ENCODE data around the gene EPN3.

EPN3 gene

DNA sequence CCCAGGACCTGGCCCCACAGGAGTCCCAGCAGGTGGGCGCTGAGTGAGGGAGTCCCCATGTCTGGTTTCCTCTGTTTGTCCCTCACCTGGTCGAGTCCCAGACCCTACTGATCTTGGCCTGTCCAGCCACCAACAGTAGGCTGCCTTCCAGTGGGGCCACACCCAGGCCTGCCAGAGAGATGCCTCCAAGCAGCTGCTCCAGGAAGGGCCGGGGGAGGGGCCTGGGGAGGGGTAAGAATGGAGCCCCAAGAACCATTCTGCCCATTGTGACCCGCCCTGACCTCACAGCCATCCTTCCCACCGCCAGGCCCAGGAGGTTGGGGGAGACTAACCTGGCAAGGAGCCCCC, 15.2 kb downstream of the EPN3 start:
- H3K79me2 ChIP-seq: peaks cover 2% of the 10 kb centered on the region
- H2AFZ ChIP-seq: peak overlapping the region; percentile 82
- TF ChIP-seq, protein P1, sequence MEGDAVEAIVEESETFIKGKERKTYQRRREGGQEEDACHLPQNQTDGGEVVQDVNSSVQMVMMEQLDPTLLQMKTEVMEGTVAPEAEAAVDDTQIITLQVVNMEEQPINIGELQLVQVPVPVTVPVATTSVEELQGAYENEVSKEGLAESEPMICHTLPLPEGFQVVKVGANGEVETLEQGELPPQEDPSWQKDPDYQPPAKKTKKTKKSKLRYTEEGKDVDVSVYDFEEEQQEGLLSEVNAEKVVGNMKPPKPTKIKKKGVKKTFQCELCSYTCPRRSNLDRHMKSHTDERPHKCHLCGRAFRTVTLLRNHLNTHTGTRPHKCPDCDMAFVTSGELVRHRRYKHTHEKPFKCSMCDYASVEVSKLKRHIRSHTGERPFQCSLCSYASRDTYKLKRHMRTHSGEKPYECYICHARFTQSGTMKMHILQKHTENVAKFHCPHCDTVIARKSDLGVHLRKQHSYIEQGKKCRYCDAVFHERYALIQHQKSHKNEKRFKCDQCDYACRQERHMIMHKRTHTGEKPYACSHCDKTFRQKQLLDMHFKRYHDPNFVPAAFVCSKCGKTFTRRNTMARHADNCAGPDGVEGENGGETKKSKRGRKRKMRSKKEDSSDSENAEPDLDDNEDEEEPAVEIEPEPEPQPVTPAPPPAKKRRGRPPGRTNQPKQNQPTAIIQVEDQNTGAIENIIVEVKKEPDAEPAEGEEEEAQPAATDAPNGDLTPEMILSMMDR (IDR thresholded peaks at IDR 0.05): no peak
- peak overlapping the region; percentile 70 for H3K9ac ChIP-seq
- H3K27ac ChIP-seq: peak overlapping the region; percentile 58
- no peaks in the 10 kb centered on the region for H3K36me3 ChIP-seq (ENCODE audit: control insufficient read depth, insufficient read depth, low read length)
- H3K4me1 ChIP-seq: peaks cover 29% of the 10 kb centered on the region
- peak overlapping the region; percentile 61 for H3K4me2 ChIP-seq (ENCODE audit: low read length)
- no peaks in the 10 kb centered on the region for H3K27me3 ChIP-seq (ENCODE audit: control insufficient read depth, insufficient read depth, low read length)
- peak overlapping the region; percentile 44 for H3K4me3 ChIP-seq (ENCODE audit: low read depth, low read length)
- H3K9me3 ChIP-seq (ENCODE audit: control insufficient read depth, low read length): no peaks in the 10 kb centered on the region

GRCh38 chr17:50548831-50549230, 16.3 kb downstream of the EPN3 start:
- no peak overlapping the region for H2AFZ ChIP-seq
- peaks cover 2% of the 10 kb centered on the region for H3K79me2 ChIP-seq
- H3K27me3 ChIP-seq (ENCODE audit: control insufficient read depth, insufficient read depth, low read length): no peaks in the 10 kb centered on the region
- H3K4me2 ChIP-seq (ENCODE audit: low read length): no peak overlapping the region
- TF ChIP-seq, protein P1 (IDR thresholded peaks at IDR 0.05): no peak
- H3K9ac ChIP-seq: no peak overlapping the region
- no peaks in the 10 kb centered on the region for H3K9me3 ChIP-seq (ENCODE audit: control insufficient read depth, low read length)
- no peaks in the 10 kb centered on the region for H3K36me3 ChIP-seq (ENCODE audit: control insufficient read depth, insufficient read depth, low read length)
- H3K4me3 ChIP-seq (ENCODE audit: low read depth, low read length): no peak overlapping the region
- H3K27ac ChIP-seq: no peak overlapping the region
- peaks cover 22% of the 10 kb centered on the region for H3K4me1 ChIP-seq

DNA sequence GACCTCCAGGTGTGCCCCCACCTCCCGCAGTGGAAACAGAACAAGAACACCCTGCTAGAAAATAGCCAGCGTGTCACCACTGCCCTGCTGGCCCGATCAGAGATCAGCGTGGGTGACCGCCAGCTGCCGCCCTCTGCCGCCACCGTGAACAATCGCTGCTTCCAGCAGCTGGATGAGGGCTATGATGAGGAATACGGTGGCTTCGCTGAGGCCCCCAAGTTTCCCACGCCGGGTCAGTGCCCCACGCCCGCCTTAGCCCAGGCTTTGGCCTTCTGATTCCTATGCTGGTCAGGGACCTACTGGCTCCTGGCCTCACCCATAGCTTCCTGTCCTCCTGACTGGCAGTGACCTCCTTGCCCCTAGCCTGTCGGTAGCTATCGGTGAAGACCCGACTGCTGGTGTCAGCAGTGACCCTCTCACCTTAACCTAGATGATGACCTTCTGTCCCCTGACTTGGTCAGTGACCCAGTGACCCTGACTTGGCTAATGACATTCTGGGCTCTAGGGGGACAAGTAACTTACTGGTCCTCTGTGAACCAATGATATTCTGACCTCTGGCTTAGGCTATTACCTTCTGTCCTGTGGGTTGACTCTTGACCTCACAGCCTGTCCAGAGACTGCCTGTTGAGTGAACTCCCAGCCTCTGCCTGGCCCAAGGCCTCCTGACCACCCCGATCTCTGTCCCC, 16.9 kb downstream of the EPN3 start:
- TF ChIP-seq, protein P1 (IDR thresholded peaks at IDR 0.05): no peak
- no peaks in the 10 kb centered on the region for H3K27me3 ChIP-seq (ENCODE audit: control insufficient read depth, insufficient read depth, low read length)
- no peak overlapping the region for H3K4me2 ChIP-seq (ENCODE audit: low read length)
- H3K9me3 ChIP-seq (ENCODE audit: control insufficient read depth, low read length): no peaks in the 10 kb centered on the region
- H3K27ac ChIP-seq: no peak overlapping the region
- no peak overlapping the region for H3K4me3 ChIP-seq (ENCODE audit: low read depth, low read length)
- no peak overlapping the region for H2AFZ ChIP-seq
- no peak overlapping the region for H3K9ac ChIP-seq
- H3K79me2 ChIP-seq: peaks cover 2% of the 10 kb centered on the region
- peaks cover 22% of the 10 kb centered on the region for H3K4me1 ChIP-seq
- H3K36me3 ChIP-seq (ENCODE audit: control insufficient read depth, insufficient read depth, low read length): no peaks in the 10 kb centered on the region

GRCh38 chr17:50549969-50550368, 17.4 kb downstream of the EPN3 start:
- Histone ChIP-seq H3K4me3 (ENCODE audit: low read depth, low read length) (no peak overlapping the region), H3K9me3 (ENCODE audit: control insufficient read depth, low read length) (no peaks in the 10 kb centered on the region), H3K36me3 (ENCODE audit: control insufficient read depth, insufficient read depth, low read length) (no peaks in the 10 kb centered on the region), H3K79me2 (peaks cover 2% of the 10 kb centered on the region), H3K4me1 (peaks cover 22% of the 10 kb centered on the region), H3K9ac (no peak overlapping the region), H3K4me2 (ENCODE audit: low read length) (no peak overlapping the region), H3K27ac (no peak overlapping the region), H2AFZ (no peak overlapping the region), H3K27me3 (ENCODE audit: control insufficient read depth, insufficient read depth, low read length) (no peaks in the 10 kb centered on the region)
- TF ChIP-seq, protein P1 (IDR thresholded peaks at IDR 0.05): no peak

Measured in parathyroid adenoma (tissue), 2 donors.